Measurements from ENCODE around the gene IL1RAPL1. TPM values are rescaled to one million over a fixed set of nuclear protein-coding genes. Genes with fewer than 3 reads are reported as not detected.

The IL1RAPL1 gene
- total and polyA plus RNA-seq, 9 of the 15 experiments (the other 6 are each of a cell fraction or from before 2014, with no cell fraction given): 0.04 to 0.07 (median 0.04) TPM; not detected in 6

GRCh38 chrX:29435396-29435795 is 848.1 kb downstream of the IL1RAPL1 start (continued):
- TF ChIP-seq ARID3B (CRISPR knock-in tag; IDR thresholded peaks at IDR 0.05; ENCODE audit: borderline replicate concordance) (no peak), MYBL2 (IDR thresholded peaks at IDR 0.05; ENCODE audit: low read depth) (no peak), MYBL2 (CRISPR knock-in tag; IDR thresholded peaks at IDR 0.05; ENCODE audit: borderline replicate concordance) (no peak), FOXA1 (IDR thresholded peaks at IDR 0.05; ENCODE audit: borderline replicate concordance) (no peak), ZSCAN29 (IDR thresholded peaks at IDR 0.05) (no peak), SLC30A9 (CRISPR knock-in tag; IDR thresholded peaks at IDR 0.05) (no peak), ZNF609 (CRISPR knock-in tag; IDR thresholded peaks at IDR 0.05; ENCODE audit: borderline replicate concordance) (no peak)

All from K562 (cell line).